Measurements from ENCODE around the gene ARHGAP27. TPM values are rescaled to one million over a fixed set of nuclear protein-coding genes. Genes with fewer than 3 reads are reported as not detected.
A peak's percentile ranks its signal among the peaks of the same experiment; 100 is the strongest.

ARHGAP27 gene
- total RNA-seq, 4 donors from 2014 or later: 11.2 to 15.0 (median 12.9) TPM

DNA sequence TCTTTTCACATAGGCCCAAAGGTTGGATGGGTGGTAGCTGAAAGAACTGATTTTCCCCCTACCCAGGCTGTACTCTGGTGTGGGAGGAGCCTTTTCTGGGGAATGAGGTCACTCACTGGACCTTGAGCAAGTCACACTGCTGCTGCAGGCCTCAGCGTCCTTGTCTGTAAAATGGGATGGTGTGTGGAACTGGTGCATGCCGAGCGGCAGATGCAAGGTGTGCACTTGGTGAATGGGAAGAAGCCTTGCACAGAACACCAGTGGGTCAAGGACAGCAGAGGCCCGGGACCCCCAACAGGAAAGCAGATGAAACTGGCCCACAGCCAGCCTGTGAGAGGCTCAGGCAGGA, 38.1 kb downstream of the ARHGAP27 start:
- WGBS: 82% methylated on average over 4 of the region's 4 CpGs
- H3K4me1 ChIP-seq: peaks cover 6 to 17% (median 14%) of the 10 kb centered on the region in 4 donors
- no peaks in the 10 kb centered on the region for H3K9me3 ChIP-seq
- intact Hi-C loops (cut with DNase I): no loop called here
- no peak for DNase-seq (ENCODE audit: extremely low spot score)
- H3K4me3 ChIP-seq: peak overlapping the region in 1 of 4 donors; percentile 44
- peaks cover 0 to 51% (median 21%) of the 10 kb centered on the region in 4 donors for H3K36me3 ChIP-seq
- no peak overlapping the region for H3K27ac ChIP-seq (replicated peaks in 1 of 4)
- TF ChIP-seq POLR2A (IDR thresholded peaks at IDR 0.05; ENCODE audit: low read depth) (no peak), POLR2AphosphoS5 (IDR thresholded peaks at IDR 0.05) (no peak), EP300 (IDR thresholded peaks at IDR 0.05) (no peak)
- TF ChIP-seq, protein P1, sequence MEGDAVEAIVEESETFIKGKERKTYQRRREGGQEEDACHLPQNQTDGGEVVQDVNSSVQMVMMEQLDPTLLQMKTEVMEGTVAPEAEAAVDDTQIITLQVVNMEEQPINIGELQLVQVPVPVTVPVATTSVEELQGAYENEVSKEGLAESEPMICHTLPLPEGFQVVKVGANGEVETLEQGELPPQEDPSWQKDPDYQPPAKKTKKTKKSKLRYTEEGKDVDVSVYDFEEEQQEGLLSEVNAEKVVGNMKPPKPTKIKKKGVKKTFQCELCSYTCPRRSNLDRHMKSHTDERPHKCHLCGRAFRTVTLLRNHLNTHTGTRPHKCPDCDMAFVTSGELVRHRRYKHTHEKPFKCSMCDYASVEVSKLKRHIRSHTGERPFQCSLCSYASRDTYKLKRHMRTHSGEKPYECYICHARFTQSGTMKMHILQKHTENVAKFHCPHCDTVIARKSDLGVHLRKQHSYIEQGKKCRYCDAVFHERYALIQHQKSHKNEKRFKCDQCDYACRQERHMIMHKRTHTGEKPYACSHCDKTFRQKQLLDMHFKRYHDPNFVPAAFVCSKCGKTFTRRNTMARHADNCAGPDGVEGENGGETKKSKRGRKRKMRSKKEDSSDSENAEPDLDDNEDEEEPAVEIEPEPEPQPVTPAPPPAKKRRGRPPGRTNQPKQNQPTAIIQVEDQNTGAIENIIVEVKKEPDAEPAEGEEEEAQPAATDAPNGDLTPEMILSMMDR (IDR thresholded peaks at IDR 0.05): no peak
- peaks cover 0 to 9% (median 3%) of the 10 kb centered on the region in 4 donors for H3K27me3 ChIP-seq

DNA sequence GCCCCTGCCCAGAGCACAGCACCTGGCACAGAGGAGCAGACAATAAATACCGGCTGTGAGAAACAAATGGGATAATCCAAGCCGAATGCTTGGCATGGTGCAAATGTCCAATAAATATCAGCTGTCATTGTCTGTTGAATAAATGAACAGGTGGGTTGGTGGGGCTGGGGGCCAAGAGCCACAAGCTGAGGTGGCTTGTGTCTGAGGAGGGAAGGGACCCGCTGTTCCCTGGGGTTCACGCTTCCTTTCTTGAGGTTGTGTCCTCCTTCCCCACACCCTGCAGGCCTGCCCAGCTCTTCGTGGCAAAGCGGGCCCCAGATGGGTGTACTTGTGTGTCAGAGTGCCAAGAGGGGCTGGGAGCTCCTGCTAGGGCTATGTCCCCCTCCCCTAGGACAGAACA, 38.6 kb downstream of the ARHGAP27 start:
- no peak for DNase-seq (ENCODE audit: extremely low spot score)
- TF ChIP-seq POLR2AphosphoS5 (IDR thresholded peaks at IDR 0.05): no peak
- TF ChIP-seq EP300 (IDR thresholded peaks at IDR 0.05): no peak
- TF ChIP-seq, protein P1 (IDR thresholded peaks at IDR 0.05): no peak
- no peak for TF ChIP-seq POLR2A (IDR thresholded peaks at IDR 0.05; ENCODE audit: low read depth)
- WGBS: 74% methylated on average over 6 of the region's 6 CpGs
- Histone ChIP-seq H3K9me3 (no peaks in the 10 kb centered on the region), H3K4me3 (no peak overlapping the region), H3K4me1 (peaks cover 6 to 17% (median 14%) of the 10 kb centered on the region in 4 donors), H3K36me3 (peaks cover 0 to 51% (median 21%) of the 10 kb centered on the region in 4 donors), H3K27me3 (peaks cover 0 to 13% (median 3%) of the 10 kb centered on the region in 4 donors), H3K27ac (replicated peaks in 1 of 4) (no peak overlapping the region)
- intact Hi-C loops (cut with DNase I): no loop called here

DNA sequence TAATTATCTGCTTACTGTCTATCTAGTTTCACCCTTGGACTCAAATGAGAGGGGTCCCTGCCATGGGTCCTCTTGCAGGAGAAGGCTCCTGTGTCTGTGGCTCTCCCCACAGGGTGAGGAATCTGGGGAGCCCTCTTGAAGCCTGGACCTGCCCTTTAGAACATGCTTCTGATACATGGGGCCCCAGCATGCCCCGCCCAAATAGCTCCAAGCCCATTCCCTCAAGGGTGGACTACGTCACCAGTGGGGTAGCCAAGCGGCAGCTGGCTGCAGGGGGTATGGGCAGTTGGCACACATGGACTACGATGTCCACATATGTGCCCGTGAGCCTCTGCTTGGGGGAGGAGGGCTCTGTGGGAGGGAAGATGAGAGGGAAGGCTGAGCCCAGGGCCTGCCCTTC, 39.3 kb downstream of the ARHGAP27 start:
- Histone ChIP-seq H3K27ac (replicated peaks in 1 of 4) (no peak overlapping the region), H3K4me3 (no peak overlapping the region), H3K4me1 (peaks cover 6 to 17% (median 14%) of the 10 kb centered on the region in 4 donors), H3K9me3 (no peaks in the 10 kb centered on the region), H3K27me3 (peaks cover 0 to 20% (median 3%) of the 10 kb centered on the region in 4 donors), H3K36me3 (peaks cover 0 to 44% (median 21%) of the 10 kb centered on the region in 4 donors)
- TF ChIP-seq EP300 (IDR thresholded peaks at IDR 0.05): no peak
- intact Hi-C loops (cut with DNase I): no loop called here
- no peak for DNase-seq (ENCODE audit: extremely low spot score)
- WGBS: 98% methylated on average over 5 of the region's 5 CpGs

DNA sequence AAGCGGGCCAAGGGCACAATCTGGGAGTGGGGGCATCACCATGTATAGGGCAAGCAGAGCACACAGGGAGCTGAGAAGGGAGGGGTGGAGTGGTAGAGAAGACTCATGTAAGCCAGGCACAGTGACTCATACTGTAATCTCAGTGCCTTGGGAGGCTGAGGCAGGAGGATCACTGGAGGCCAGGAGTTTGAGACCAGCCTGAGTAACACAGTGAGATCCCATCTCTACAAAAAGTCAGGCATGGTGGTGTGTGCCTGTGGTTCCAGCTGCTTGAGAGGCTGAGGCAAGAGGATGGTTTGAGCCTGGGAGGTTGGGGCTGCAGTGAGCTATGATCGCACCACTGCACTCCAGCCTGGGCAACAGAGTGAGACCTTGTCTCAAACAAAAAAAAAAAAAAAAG, 40.8 kb downstream of the ARHGAP27 start:
- Histone ChIP-seq H3K9me3 (no peaks in the 10 kb centered on the region), H3K36me3 (peaks cover 0 to 30% (median 15%) of the 10 kb centered on the region in 4 donors), H3K27me3 (peaks cover 0 to 25% (median 3%) of the 10 kb centered on the region in 4 donors), H3K27ac (replicated peaks in 1 of 4) (no peak overlapping the region), H3K4me3 (no peak overlapping the region), H3K4me1 (peaks cover 6 to 17% (median 14%) of the 10 kb centered on the region in 4 donors)
- intact Hi-C loops (cut with DNase I): no loop called here
- DNase-seq (ENCODE audit: extremely low spot score): no peak
- 100% methylated on average over 2 of the region's 2 CpGs for WGBS
- no peak for TF ChIP-seq EP300 (IDR thresholded peaks at IDR 0.05)
- TF ChIP-seq POLR2AphosphoS5 (IDR thresholded peaks at IDR 0.05): no peak
- TF ChIP-seq POLR2A (IDR thresholded peaks at IDR 0.05; ENCODE audit: low read depth): no peak
- TF ChIP-seq, protein P1 (IDR thresholded peaks at IDR 0.05): no peak

DNA sequence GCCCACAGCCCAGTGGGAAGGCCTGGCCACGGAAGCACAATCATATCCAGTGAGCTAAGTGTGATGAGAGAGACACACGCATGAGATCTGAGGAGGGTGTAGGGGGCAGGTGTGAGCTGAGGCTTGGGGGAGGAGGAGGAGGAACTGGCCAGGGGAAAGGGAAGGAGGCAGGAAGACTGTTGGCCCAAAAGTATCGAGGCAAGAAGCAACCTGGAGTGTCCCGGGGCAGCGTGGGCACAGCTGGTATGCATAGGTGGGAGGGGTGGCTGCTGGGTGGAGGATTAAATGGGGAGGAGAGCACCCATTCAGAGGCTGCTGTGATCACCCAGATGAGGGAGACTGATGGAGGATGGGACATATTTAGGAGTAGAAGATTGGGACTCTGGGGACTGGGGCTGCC, 41.4 kb downstream of the ARHGAP27 start:
- Histone ChIP-seq H3K4me3 (no peak overlapping the region), H3K27ac (replicated peaks in 1 of 4) (no peak overlapping the region), H3K36me3 (peaks cover 0 to 24% (median 10%) of the 10 kb centered on the region in 4 donors), H3K27me3 (peaks cover 0 to 25% (median 3%) of the 10 kb centered on the region in 4 donors), H3K4me1 (peaks cover 6 to 17% (median 14%) of the 10 kb centered on the region in 4 donors), H3K9me3 (no peaks in the 10 kb centered on the region)
- intact Hi-C loops (cut with DNase I): no loop called here
- TF ChIP-seq POLR2AphosphoS5 (IDR thresholded peaks at IDR 0.05) (no peak), EP300 (IDR thresholded peaks at IDR 0.05) (no peak), POLR2A (IDR thresholded peaks at IDR 0.05; ENCODE audit: low read depth) (no peak)
- TF ChIP-seq, protein P1 (IDR thresholded peaks at IDR 0.05): no peak
- DNase-seq (ENCODE audit: extremely low spot score): no peak
- 57% methylated on average over 5 of the region's 5 CpGs for WGBS

All from esophagus muscularis mucosa (tissue), 4 donors.